H9 (cell line): ENCODE data around the gene AXIN1. TPM values are rescaled to one million over a fixed set of nuclear protein-coding genes. Genes with fewer than 3 reads are reported as not detected.

Experiments
- DNase-seq: peaks from one replicate; pipeline ENCODE4 v3.0.0-alpha.2; 2017
- H2AFZ ChIP-seq: one replicate; pipeline ENCODE4 v1.6.1; 2013; ENCODE audit warnings: mild to moderate bottlenecking, low read length, control low read depth, moderate library complexity
- H2AK5ac ChIP-seq: 2 replicates; pipeline ENCODE4 v1.6.1; 2013; ENCODE audit warnings: low read length, control low read depth, mixed read lengths; ENCODE audit not compliant: insufficient read length
- H2BK120ac ChIP-seq: one replicate; pipeline ENCODE4 v1.6.1; 2013; ENCODE audit warnings: low read depth, mild to moderate bottlenecking, low read length, control low read depth, inconsistent platforms; ENCODE audit not compliant: poor library complexity, severe bottlenecking
- H2BK12ac ChIP-seq: 2 replicates; pipeline ENCODE4 v1.6.1; 2013; ENCODE audit warnings: low read length, control low read depth, mixed read lengths, low read depth; ENCODE audit not compliant: insufficient read length
- H2BK15ac ChIP-seq: 2 replicates; pipeline ENCODE4 v1.6.1; 2013; ENCODE audit warnings: low read depth, low read length, control low read depth
- H2BK20ac ChIP-seq: one replicate; pipeline ENCODE4 v1.6.1; 2013; ENCODE audit warnings: low read depth, mild to moderate bottlenecking, low read length, control low read depth, inconsistent platforms; ENCODE audit not compliant: poor library complexity, severe bottlenecking
- H2BK5ac ChIP-seq: 2 replicates; pipeline ENCODE4 v1.6.1; 2013; ENCODE audit warnings: low read length, control low read depth, mixed read lengths; ENCODE audit not compliant: insufficient read length
- H3K14ac ChIP-seq: 2 replicates; pipeline ENCODE4 v1.6.1; 2013; ENCODE audit warnings: low read length, control low read depth; ENCODE audit not compliant: insufficient read depth
- H3K18ac ChIP-seq: 2 replicates; pipeline ENCODE4 v1.6.1; 2013; ENCODE audit warnings: low read depth, mild to moderate bottlenecking, mixed read lengths, low read length, control low read depth; ENCODE audit not compliant: insufficient read length
- H3K23ac ChIP-seq: 2 replicates; pipeline ENCODE4 v1.6.1; 2013; ENCODE audit warnings: low read length, control low read depth, mixed read lengths, low read depth; ENCODE audit not compliant: insufficient read length
- H3K23me2 ChIP-seq: 2 replicates; pipeline ENCODE4 v1.6.1; 2013; ENCODE audit warnings: low read depth, mild to moderate bottlenecking, mixed read lengths, low read length, control low read depth; ENCODE audit not compliant: insufficient read length, poor library complexity, severe bottlenecking
- H3K27ac ChIP-seq: 2 replicates; pipeline ENCODE4 v1.5.1; 2013; ENCODE audit warnings: low read length, control low read depth, mixed read lengths, low read depth; ENCODE audit not compliant: insufficient read length
- H3K27me3 ChIP-seq: 2 replicates; pipeline ENCODE4 v1.6.1; 2013; ENCODE audit warnings: low read length, control low read depth, inconsistent platforms; ENCODE audit not compliant: insufficient read depth
- H3K4ac ChIP-seq: 2 replicates; pipeline ENCODE4 v1.6.1; 2013; ENCODE audit warnings: low read depth, mild to moderate bottlenecking, control low read depth, inconsistent platforms, low read length, moderate library complexity
- H3K4me1 ChIP-seq: 2 replicates; pipeline ENCODE4 v1.6.1; 2013; ENCODE audit warnings: low read length, control low read depth, inconsistent platforms; ENCODE audit not compliant: insufficient read depth
- H3K4me2 ChIP-seq: 2 replicates; pipeline ENCODE4 v1.6.1; 2013; ENCODE audit warnings: low read length, control low read depth, mixed read lengths; ENCODE audit not compliant: insufficient read length, insufficient read depth
- H3K56ac ChIP-seq: 2 replicates; pipeline ENCODE4 v1.6.1; 2013; ENCODE audit warnings: low read depth, mild to moderate bottlenecking, mixed read lengths, low read length, control low read depth; ENCODE audit not compliant: insufficient read length
- H3K79me1 ChIP-seq: 2 replicates; pipeline ENCODE4 v1.6.1; 2013; ENCODE audit warnings: low read depth, mild to moderate bottlenecking, moderate library complexity, low read length, control low read depth, inconsistent platforms; ENCODE audit not compliant: insufficient read depth, poor library complexity, severe bottlenecking
- H3K79me2 ChIP-seq: 2 replicates; pipeline ENCODE4 v1.6.1; 2013; ENCODE audit warnings: low read length, control low read depth, inconsistent platforms; ENCODE audit not compliant: insufficient read depth
- H3K9ac ChIP-seq: 2 replicates; pipeline ENCODE4 v1.6.1; 2013; ENCODE audit warnings: low read length, control low read depth, mixed read lengths; ENCODE audit not compliant: insufficient read length; ENCODE audit errors: extremely low read depth
- H3K9me3 ChIP-seq: one replicate; pipeline ENCODE4 v1.6.1; 2013; ENCODE audit warnings: low read depth, low read length, inconsistent platforms; ENCODE audit not compliant: control insufficient read depth
- H3T11ph ChIP-seq: one replicate; pipeline ENCODE4 v1.6.1; 2013; ENCODE audit warnings: mild to moderate bottlenecking, low read length, control low read depth, inconsistent platforms
- H4K20me1 ChIP-seq: one replicate; pipeline ENCODE4 v1.6.1; 2013; ENCODE audit not compliant: control insufficient read depth, insufficient read length, insufficient read depth
- H4K5ac ChIP-seq: 2 replicates; pipeline ENCODE4 v1.6.1; 2013; ENCODE audit warnings: low read depth, mild to moderate bottlenecking, mixed read lengths, low read length, control low read depth; ENCODE audit not compliant: insufficient read length
- H4K8ac ChIP-seq: replicated peaks from 2 replicates; pipeline ENCODE4 v1.6.1; 2013; ENCODE audit warnings: low read length, control low read depth, mixed read lengths, low read depth; ENCODE audit not compliant: insufficient read length
- H4K91ac ChIP-seq: 2 replicates; pipeline ENCODE4 v1.6.1; 2013; ENCODE audit warnings: low read depth, mild to moderate bottlenecking, moderate library complexity, mixed read lengths, low read length, control low read depth; ENCODE audit not compliant: insufficient read length
- H3K27ac Mint-ChIP-seq, 3 experiments: 2 replicates in 2 of 3; 3 replicates in 1 of 3; pipeline ENCODE4 v1.8.0; 2020 to 2021; ENCODE audit warnings: mixed read lengths in 3 of 3, mild to moderate bottlenecking in 1 of 3, moderate library complexity in 1 of 3
- H3K27me3 Mint-ChIP-seq: 2 replicates; pipeline ENCODE4 v1.8.0; 2021; ENCODE audit warnings: low read depth, mild to moderate bottlenecking, moderate library complexity, mixed read lengths
- H3K36me3 Mint-ChIP-seq, 3 experiments: 2 replicates in 2 of 3; 3 replicates in 1 of 3; pipeline ENCODE4 v1.8.0; 2020 to 2021; ENCODE audit warnings: low read depth in 3 of 3, mixed read lengths in 3 of 3; ENCODE audit not compliant: insufficient read depth in 1 of 3
- H3K4me1 Mint-ChIP-seq, 2 experiments: 2 replicates each; pipeline ENCODE4 v1.8.0; 2020; ENCODE audit warnings: mixed read lengths in 2 of 2
- H3K4me3 Mint-ChIP-seq, 2 experiments: 2 replicates in 1 of 2; 3 replicates in 1 of 2; pipeline ENCODE4 v1.8.0; 2020 to 2021; ENCODE audit warnings: mild to moderate bottlenecking in 2 of 2, mixed read lengths in 2 of 2, moderate library complexity in 1 of 2
- H3K9me3 Mint-ChIP-seq, 2 experiments: 2 replicates in 1 of 2; 3 replicates in 1 of 2; pipeline ENCODE4 v1.8.0; 2020; ENCODE audit warnings: mild to moderate bottlenecking in 2 of 2, mixed read lengths in 2 of 2, moderate library complexity in 1 of 2
- CTCF ChIP-seq: fragments of 200-600 bp; sonication (generic); conservative IDR thresholded peaks from 3 replicates; pipeline ENCODE4 v1.8.0; 2021; ENCODE audit warnings: antibody characterized with exemption, mild to moderate bottlenecking
- WGBS: extraction: QIAGEN DNeasy Blood & Tissue Kit; methylation state at CpG from one replicate; pipeline ENCODE4 v1.1.7; 2013; ENCODE audit warnings: missing lambda C conversion rate, low lambda C conversion rate, mixed read lengths; ENCODE audit not compliant: insufficient read length; ENCODE audit errors: extremely low coverage; 5-methylcytosine and 5-hydroxymethylcytosine counted together
- total RNA-seq: library from RNA; stranded (reverse); gene quantifications from 2 replicates; pipeline ENCODE4 v1.2.1, GENCODE V29; 2021

Gene AXIN1
- total RNA-seq, 1 experiment from 2014 or later = 50.9 TPM

GRCh38 chr16:272633-273546 lies 79.6 kb downstream of the AXIN1 start:
- H3K4me2 ChIP-seq = no peak overlapping the region
- no peak overlapping the region for H3K23ac ChIP-seq
- no peak overlapping the region for H2BK15ac ChIP-seq
- H3K9me3 ChIP-seq = no peaks in the 10 kb centered on the region
- no peaks in the 10 kb centered on the region for H4K20me1 ChIP-seq
- peaks cover 0 to 7% of the 10 kb centered on the region in 2 experiments; a peak in 2 of 4 replicates for H3K4me1 Mint-ChIP-seq
- H4K8ac ChIP-seq = no peak overlapping the region
- H3K27me3 ChIP-seq = peaks cover 3% of the 10 kb centered on the region; the same call in 1 of the 2 replicates
- H3K36me3 Mint-ChIP-seq = no peaks in the 10 kb centered on the region
- H2AK5ac ChIP-seq = no peak overlapping the region
- H3K14ac ChIP-seq = no peak overlapping the region
- H3K18ac ChIP-seq = no peak overlapping the region
- no peak overlapping the region for H2BK12ac ChIP-seq
- no peaks in the 10 kb centered on the region for H3K79me2 ChIP-seq
- DNase-seq = no peak
- H3K79me1 ChIP-seq = no peaks in the 10 kb centered on the region
- no peak overlapping the region for H2AFZ ChIP-seq
- H3K56ac ChIP-seq = no peak overlapping the region
- H3K27ac Mint-ChIP-seq = no peak overlapping the region; a peak in 1 of 7 replicates
- no peak overlapping the region for H3T11ph ChIP-seq
- TF ChIP-seq CTCF = no peak
- no peak overlapping the region for H2BK20ac ChIP-seq
- H3K23me2 ChIP-seq = peaks cover 5% of the 10 kb centered on the region
- no peaks in the 10 kb centered on the region; a peak in 1 of 5 replicates for H3K9me3 Mint-ChIP-seq
- peaks cover 31% of the 10 kb centered on the region for H3K27me3 Mint-ChIP-seq
- WGBS = no CpG with 5 or more reads among the region's 36 CpGs
- H4K91ac ChIP-seq = no peak overlapping the region
- H2BK5ac ChIP-seq = no peak overlapping the region
- H3K4ac ChIP-seq = no peak overlapping the region
- H2BK120ac ChIP-seq = no peak overlapping the region
- no peaks in the 10 kb centered on the region for H3K4me1 ChIP-seq
- no peak overlapping the region for H3K27ac ChIP-seq
- H3K9ac ChIP-seq = no peak overlapping the region
- H4K5ac ChIP-seq = no peak overlapping the region
- no peak overlapping the region for H3K4me3 Mint-ChIP-seq
